GM21381 (cell line): ENCODE results near the gene SUPT6H.

Source experiments
- ATAC-seq: cut with Tn5 transposase; IDR thresholded peaks from one replicate; pipeline ENCODE4 v1.9.1; 2021; ENCODE audit warnings: mild to moderate bottlenecking, moderate library complexity; ENCODE audit not compliant: unreplicated experiment

The SUPT6H gene

DNA sequence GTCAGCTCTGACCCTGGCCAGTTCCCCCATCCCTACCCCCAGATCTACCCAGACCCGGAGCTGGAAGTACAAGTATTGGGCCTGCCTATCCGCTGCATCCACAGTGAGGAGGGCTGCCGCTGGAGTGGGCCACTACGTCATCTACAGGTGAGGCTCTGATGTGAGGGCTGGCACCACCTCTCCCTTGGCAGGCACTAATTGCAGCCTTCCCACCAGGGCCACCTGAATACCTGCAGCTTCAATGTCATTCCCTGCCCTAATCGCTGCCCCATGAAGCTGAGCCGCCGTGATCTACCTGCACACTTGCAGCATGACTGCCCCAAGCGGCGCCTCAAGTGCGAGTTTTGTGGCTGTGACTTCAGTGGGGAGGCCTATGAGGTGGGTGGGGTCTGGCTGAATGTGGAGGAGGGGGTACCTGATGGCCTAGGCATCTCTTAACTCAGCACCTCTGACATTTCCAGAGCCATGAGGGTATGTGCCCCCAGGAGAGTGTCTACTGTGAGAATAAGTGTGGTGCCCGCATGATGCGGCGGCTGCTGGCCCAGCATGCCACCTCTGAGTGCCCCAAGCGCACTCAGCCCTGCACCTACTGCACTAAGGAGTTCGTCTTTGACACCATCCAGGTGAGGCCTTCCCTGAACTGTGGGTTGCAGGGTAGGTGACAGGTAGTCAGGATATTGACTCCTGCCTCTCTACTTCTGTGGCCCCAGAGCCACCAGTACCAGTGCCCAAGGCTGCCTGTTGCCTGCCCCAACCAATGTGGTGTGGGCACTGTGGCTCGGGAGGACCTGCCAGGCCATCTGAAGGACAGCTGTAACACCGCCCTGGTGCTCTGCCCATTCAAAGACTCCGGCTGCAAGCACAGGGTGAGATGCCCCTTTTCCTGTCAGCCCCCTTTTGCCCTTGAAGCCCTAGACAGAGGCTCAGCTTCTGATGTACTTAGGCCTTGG is 86.1 kb downstream of the SUPT6H start:
- ATAC-seq, result no peak

DNA sequence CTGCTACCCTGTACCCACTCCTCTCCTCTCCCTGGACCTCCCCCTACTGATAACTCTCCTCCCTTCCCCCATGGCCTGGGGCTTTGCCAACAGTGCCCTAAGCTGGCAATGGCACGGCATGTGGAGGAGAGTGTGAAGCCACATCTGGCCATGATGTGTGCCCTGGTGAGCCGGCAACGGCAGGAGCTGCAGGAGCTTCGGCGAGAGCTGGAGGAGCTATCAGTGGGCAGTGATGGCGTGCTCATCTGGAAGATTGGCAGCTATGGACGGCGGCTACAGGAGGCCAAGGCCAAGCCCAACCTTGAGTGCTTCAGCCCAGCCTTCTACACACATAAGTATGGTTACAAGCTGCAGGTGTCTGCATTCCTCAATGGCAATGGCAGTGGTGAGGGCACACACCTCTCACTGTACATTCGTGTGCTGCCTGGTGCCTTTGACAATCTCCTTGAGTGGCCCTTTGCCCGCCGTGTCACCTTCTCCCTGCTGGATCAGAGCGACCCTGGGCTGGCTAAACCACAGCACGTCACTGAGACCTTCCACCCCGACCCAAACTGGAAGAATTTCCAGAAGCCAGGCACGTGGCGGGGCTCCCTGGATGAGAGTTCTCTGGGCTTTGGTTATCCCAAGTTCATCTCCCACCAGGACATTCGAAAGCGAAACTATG is 87.0 kb downstream of the SUPT6H start:
- ATAC-seq, result no peak

DNA sequence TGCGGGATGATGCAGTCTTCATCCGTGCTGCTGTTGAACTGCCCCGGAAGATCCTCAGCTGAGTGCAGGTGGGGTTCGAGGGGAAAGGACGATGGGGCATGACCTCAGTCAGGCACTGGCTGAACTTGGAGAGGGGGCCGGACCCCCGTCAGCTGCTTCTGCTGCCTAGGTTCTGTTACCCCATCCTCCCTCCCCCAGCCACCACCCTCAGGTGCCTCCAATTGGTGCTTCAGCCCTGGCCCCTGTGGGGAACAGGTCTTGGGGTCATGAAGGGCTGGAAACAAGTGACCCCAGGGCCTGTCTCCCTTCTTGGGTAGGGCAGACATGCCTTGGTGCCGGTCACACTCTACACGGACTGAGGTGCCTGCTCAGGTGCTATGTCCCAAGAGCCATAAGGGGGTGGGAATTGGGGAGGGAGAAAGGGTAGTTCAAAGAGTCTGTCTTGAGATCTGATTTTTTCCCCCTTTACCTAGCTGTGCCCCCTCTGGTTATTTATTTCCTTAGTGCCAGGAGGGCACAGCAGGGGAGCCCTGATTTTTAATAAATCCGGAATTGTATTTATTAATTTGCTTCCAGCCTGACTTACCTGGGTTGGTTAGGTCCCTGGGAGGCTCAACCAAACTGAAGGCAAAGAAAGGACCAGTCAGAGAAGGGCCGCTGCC is 87.6 kb downstream of the SUPT6H start:
- ATAC-seq, result peak; percentile 9

DNA sequence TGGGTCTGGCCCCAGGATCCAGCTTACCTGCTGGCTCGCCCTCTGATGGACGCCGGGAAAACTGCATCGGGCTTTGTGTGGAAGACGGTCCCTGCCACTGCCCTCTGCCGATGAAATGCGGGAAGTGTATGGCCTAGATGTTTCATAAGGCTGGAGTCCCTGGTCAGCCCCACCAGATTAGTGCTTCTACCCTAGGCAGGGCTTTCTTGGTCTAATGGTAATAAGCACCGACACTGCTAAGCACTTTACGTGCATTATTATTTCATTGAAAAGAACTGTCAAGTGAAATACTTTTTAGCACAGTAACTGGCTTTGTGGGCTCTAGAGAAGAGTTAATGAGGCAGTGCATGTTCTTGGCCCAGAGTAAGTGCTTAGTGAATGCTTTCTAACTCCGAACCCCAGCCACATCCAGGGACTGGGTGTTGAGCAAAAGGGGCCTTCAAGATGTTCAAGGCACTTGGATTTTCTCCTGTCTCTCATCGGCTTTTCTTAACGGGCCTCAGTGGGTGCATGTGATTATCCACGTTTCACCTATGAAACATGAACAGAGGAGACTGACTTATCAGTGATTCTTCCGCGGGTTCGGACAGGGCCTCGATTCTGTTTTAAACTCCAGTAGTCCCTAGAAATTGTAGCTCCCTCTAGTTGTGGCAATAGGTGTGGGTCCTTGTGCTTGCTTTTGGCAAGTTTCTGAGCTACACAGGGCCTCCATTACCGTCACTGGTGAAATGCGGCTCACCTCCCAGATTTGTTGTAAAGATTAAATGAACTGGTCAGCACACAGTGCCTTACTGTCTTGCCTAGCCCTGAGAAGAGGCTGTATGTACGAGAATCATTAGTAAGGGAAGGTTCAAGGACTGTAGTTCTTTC is 88.4 kb downstream of the SUPT6H start:
- ATAC-seq, result peak; percentile 75

DNA sequence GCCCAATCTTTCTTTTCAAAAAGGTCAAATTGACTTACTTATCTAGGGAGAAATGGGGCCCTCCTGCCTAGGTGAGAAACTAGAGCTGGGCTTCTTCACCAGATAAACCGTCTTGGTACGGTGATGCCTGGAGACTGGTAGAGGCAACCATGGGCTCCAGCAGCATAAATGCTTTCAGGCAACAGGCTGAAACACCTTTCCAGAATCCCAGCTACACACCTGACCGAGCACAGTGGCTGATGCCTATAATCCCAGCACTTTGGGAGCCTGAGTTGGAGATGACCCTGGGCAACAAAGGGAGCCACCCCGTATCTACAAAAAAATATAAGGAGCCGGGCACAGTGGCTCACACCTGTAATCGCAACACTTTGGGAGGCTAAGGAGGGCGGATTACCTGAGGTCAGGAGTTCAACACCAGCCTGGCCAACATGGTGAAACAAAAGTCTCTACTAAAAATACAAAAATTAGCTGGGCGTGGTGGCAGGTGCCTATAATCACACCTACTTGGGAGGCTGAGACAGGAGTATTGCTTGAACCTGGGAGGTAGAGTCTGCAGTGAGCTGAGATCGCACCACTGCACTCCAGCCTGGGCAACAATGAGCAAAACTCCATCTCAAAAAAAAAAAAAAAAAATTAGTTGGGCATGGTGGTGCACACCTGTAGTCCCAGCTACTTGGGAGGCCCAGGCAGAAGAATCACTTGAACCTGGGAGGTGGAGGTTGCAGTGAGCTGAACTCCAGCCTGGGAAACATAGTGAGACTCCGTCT is 89.8 kb downstream of the SUPT6H start:
- no peak for ATAC-seq
